Stimulated activated naive CD8-positive, alpha-beta T cell treated with anti-CD3 and anti-CD28 coated beads, Interleukin-15, Interleukin-2, amounts not matched to agents 100 ng/mL and 50 ng/mL, for 24 hours (primary cell): ENCODE results near the gene USP12.

Experiments
- H3K27ac Mint-ChIP-seq: one replicate; pipeline ENCODE4 v1.8.0; 2021; ENCODE audit warnings: mild to moderate bottlenecking, mixed read lengths
- H3K27me3 Mint-ChIP-seq: one replicate; pipeline ENCODE4 v1.8.0; 2021; ENCODE audit warnings: mixed read lengths
- H3K36me3 Mint-ChIP-seq: one replicate; pipeline ENCODE4 v1.8.0; 2021; ENCODE audit warnings: low read depth, mixed read lengths
- H3K4me1 Mint-ChIP-seq: one replicate; pipeline ENCODE4 v1.8.0; 2021; ENCODE audit warnings: low read depth, mixed read lengths
- H3K4me3 Mint-ChIP-seq: one replicate; pipeline ENCODE4 v1.8.0; 2021; ENCODE audit warnings: mild to moderate bottlenecking, mixed read lengths
- H3K9me3 Mint-ChIP-seq: one replicate; pipeline ENCODE4 v1.8.0; 2021; ENCODE audit warnings: mixed read lengths

The USP12 gene

GRCh38 chr13:27065582-27065981 is 106.0 kb downstream of the USP12 start:
- Mint-ChIP-seq H3K27ac (no peak overlapping the region), H3K4me1 (peaks cover 9% of the 10 kb centered on the region), H3K4me3 (no peak overlapping the region), H3K27me3 (no peaks in the 10 kb centered on the region), H3K36me3 (peaks cover 53% of the 10 kb centered on the region), H3K9me3 (peaks cover 9% of the 10 kb centered on the region)

DNA sequence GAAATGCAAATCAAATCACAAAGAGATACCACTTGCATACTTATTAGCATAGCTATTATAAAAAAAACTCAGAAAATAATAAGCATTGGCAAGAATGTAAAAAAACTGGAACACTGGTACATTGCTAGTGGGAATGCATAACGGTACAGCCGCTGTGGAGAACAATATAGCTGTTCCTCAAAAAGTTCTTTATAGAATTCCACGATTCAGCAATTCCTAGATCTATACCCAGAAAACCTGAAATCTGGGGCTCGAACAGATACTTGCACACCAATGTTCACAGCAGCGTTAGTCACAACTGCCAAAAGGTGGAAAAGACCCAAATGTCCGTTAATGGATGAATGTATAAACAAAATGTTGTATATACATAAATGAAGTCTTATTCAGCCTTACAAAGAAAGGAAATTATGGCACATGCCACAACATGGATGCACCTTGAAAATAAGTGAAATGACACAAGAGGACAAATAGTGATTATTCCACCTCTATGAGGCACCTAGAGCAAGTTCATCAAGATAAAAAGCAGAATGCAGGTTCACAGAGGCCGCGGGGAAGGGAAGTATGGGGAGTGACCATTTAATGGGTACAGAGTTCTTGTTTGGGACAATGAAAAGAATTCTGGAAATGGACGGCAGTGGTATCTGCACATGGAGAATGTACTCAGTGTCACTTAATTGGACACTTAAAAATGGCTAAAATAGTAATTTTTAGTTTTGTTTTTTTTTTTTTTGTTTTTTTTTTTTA is 107.2 kb downstream of the USP12 start:
- no peaks in the 10 kb centered on the region for H3K27me3 Mint-ChIP-seq
- H3K4me1 Mint-ChIP-seq, result peaks cover 9% of the 10 kb centered on the region
- no peak overlapping the region for H3K27ac Mint-ChIP-seq
- peaks cover 9% of the 10 kb centered on the region for H3K9me3 Mint-ChIP-seq
- no peak overlapping the region for H3K4me3 Mint-ChIP-seq
- H3K36me3 Mint-ChIP-seq, result peaks cover 53% of the 10 kb centered on the region

DNA sequence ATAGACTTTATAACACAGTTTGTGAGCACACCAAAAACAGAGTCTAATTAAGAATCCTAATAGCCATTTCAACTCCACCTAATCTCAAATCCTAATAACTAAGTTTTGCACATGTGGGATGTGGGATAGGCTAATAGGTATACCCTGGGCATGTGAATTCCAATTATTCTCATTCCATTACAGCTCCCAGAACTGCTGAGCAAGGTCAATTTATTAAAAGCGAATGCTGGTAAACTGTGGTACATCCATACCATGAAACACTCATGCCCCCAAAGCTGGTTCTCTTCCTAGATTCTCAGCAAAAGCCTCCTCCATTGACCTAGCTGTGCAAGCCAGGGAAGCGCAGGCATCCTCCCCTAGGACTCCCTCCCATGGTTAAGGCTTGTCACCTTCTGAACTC is 113.8 kb downstream of the USP12 start:
- peaks cover 7% of the 10 kb centered on the region for H3K4me1 Mint-ChIP-seq
- H3K27ac Mint-ChIP-seq, result no peak overlapping the region
- H3K27me3 Mint-ChIP-seq, result no peaks in the 10 kb centered on the region
- peaks cover under 1% of the 10 kb centered on the region for H3K9me3 Mint-ChIP-seq
- H3K36me3 Mint-ChIP-seq, result peaks cover 14% of the 10 kb centered on the region
- no peak overlapping the region for H3K4me3 Mint-ChIP-seq

DNA sequence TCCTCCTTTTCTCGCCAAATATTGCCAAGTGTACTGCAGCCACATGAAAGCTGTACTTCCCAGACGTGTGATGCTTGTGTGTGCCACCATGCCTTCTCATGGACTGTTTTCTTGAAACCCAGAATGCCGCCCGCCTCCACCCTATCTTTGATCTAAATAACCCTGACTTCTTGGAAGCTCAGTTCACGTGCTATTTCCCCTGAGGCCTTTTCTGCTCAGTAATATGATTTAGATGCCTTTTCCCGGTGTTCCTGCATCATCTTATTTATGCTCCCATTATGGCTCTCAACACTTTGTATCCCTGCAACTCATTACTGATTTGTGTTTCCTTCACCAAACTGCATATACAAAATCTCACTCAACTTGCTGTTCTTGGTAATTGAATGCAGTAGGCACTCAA is 116.1 kb downstream of the USP12 start:
- no peaks in the 10 kb centered on the region for H3K9me3 Mint-ChIP-seq
- no peaks in the 10 kb centered on the region for H3K27me3 Mint-ChIP-seq

DNA sequence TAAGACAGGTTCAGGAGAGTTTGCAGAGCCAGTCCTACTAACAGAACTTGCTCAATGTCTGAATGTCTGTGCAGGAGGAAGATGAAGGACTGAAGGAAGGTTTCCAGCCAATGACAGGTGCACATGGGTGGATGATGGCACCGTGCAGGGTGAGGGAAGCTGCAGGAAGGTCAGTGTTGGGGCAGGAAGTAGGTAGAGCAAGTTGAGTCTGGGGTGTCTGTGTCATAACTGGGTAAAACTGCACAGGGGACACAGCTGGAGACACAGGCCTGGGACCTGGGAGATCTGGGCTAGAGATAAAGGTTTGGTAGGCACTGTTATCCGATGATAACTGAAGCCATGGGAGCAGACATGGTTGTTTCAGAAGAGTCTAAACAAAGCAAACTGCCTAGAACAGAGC is 116.9 kb downstream of the USP12 start:
- Mint-ChIP-seq H3K27ac (no peak overlapping the region), H3K4me3 (no peak overlapping the region), H3K36me3 (peaks cover 19% of the 10 kb centered on the region), H3K27me3 (no peaks in the 10 kb centered on the region), H3K4me1 (peaks cover 7% of the 10 kb centered on the region), H3K9me3 (no peaks in the 10 kb centered on the region)

More for the DNA sequence above, 116.1 kb downstream of the USP12 start:
- Mint-ChIP-seq H3K4me3 (no peak overlapping the region), H3K4me1 (peaks cover 7% of the 10 kb centered on the region), H3K36me3 (peaks cover 20% of the 10 kb centered on the region), H3K27ac (no peak overlapping the region)

DNA sequence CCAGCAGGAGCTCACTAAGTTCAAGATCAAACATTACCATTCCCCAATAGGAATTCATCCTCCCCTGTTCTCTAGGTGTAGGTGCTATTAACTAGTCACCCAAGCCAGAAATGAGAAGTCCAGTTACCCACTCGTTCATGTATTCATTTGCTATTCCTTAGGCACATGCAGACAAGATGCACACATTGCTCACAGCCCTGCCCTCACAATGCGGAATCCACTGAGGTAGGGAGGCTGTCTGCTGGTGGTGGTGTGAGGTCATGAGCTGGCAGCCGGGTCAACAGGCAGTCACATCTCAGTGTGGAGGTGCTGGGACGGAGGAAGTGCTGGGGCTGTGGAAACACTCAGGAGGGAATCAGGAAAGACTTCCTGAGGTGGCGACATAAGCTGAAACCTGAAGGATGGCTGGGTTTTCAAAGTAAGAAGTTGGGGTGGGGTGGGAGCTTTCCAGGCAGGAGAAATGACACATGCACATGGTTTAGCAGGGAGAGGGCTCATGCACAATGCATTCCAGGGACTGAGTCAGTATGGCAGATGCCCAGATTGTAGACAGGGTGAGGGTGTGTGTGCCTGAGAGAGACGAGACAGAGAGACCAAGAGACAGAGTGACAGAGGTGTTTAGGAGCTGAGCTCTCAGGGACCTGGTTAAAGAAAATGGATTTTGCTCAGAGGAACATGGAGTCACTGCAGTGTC is 117.6 kb downstream of the USP12 start:
- Mint-ChIP-seq H3K9me3 (no peaks in the 10 kb centered on the region), H3K27me3 (no peaks in the 10 kb centered on the region), H3K4me3 (no peak overlapping the region), H3K4me1 (peaks cover 7% of the 10 kb centered on the region), H3K36me3 (peaks cover 19% of the 10 kb centered on the region), H3K27ac (no peak overlapping the region)

DNA sequence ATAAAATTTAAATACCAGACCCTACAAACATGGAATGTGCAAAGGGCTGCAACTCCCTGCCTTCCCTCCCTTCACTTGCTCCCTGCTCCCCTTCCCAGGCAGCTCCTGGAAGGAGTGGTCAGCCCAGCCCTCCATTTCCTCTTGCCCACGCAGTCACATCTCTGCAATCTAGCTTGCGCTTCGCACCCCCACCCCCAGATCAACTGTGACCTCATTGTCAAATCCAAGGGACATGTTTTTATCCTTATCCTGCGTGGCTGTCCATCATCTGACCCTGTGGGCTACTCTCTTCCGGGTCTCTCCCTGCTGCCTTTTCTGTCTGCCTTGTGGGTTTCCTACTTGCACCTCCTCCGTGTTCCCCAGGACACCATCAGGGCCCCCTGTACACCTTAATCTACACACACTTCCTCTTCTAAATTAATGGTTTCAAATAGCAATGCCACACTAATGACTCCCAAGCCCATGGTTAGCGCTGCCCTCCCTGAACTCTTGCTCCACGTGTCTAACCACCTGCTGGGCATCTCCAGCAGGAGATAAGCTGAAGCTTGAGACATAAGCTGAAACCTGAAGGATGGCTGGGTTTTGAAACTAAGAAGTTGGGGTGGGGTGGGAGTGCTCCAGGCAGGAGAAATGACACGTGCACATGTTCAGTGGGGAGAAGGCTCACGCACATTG is 118.3 kb downstream of the USP12 start:
- Mint-ChIP-seq H3K27ac (no peak overlapping the region), H3K4me3 (no peak overlapping the region), H3K27me3 (no peaks in the 10 kb centered on the region), H3K36me3 (peaks cover 19% of the 10 kb centered on the region), H3K9me3 (no peaks in the 10 kb centered on the region), H3K4me1 (peaks cover 7% of the 10 kb centered on the region)

- Mint-ChIP-seq H3K27me3 (no peaks in the 10 kb centered on the region), H3K9me3 (no peaks in the 10 kb centered on the region), H3K4me1 (peaks cover 7% of the 10 kb centered on the region), H3K27ac (no peak overlapping the region), H3K4me3 (no peak overlapping the region), H3K36me3 (peaks cover 15% of the 10 kb centered on the region)
Measured at GRCh38 chr13:27052551-27053208, 118.9 kb downstream of the USP12 start.

- H3K36me3 Mint-ChIP-seq, result peaks cover 11% of the 10 kb centered on the region
- no peak overlapping the region for H3K27ac Mint-ChIP-seq
- H3K4me1 Mint-ChIP-seq, result peaks cover 17% of the 10 kb centered on the region
- H3K9me3 Mint-ChIP-seq, result no peaks in the 10 kb centered on the region
- no peaks in the 10 kb centered on the region for H3K27me3 Mint-ChIP-seq
- H3K4me3 Mint-ChIP-seq, result no peak overlapping the region
Measured at GRCh38 chr13:27047081-27047480, 124.5 kb downstream of the USP12 start.

- Mint-ChIP-seq H3K9me3 (no peaks in the 10 kb centered on the region), H3K36me3 (peaks cover under 1% of the 10 kb centered on the region), H3K27ac (no peak overlapping the region), H3K4me1 (peaks cover 17% of the 10 kb centered on the region), H3K4me3 (no peak overlapping the region), H3K27me3 (no peaks in the 10 kb centered on the region)
Measured at GRCh38 chr13:27044837-27045570, 126.6 kb downstream of the USP12 start.

DNA sequence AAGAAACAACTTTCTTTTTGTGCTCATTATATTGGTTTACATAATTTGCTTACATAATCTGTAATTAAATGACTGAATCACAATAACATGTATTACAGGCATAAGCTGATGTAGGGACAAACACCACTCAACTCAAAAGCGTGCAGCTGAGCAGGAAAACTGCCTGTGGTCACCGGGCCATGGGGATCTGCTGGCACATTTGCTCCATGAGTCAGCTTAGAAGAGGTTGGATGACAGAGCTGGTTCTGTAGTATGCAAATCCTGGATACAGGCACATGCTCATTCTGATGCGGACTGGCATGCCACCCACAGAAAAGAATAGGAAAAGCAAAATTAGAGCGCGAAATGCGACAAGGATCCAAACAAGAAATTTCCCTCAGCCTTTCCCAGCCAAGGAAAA is 128.6 kb downstream of the USP12 start:
- Mint-ChIP-seq H3K9me3 (no peaks in the 10 kb centered on the region), H3K4me1 (peaks cover 17% of the 10 kb centered on the region), H3K27ac (no peak overlapping the region), H3K36me3 (no peaks in the 10 kb centered on the region), H3K27me3 (peaks cover 3% of the 10 kb centered on the region), H3K4me3 (no peak overlapping the region)

DNA sequence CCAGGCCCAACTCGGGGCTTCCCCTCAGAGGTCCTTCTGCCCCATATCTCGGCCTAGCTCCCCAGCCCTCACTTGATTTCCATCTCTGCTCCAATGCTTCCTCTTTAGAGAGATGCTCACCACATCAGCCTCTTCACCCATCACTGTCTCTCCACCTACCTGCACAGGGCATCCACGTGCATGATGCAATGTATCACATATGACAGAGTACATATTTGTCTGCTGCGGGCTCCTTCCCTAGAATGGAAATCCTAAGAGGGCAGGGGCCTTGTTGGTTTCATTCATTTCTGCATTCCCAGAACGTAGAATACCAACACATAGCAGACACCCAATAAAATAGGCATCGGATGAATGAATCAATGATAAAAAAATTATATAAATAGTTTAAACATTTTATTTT is 130.3 kb downstream of the USP12 start:
- H3K4me3 Mint-ChIP-seq, result no peak overlapping the region

DNA sequence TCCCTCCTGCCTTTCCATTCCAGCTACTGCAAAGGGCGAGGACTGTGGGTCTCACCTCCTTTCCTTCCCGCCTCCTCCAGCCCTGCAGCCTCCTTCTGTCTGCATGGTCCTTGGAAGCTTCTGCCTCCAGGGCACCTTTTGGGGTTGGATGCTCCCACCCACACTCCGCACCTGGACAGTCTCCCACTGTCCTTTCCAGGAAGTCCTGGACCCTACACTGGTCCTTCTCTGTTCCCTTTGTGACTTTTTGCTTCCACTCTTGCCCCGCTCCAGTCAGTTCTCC is 130.8 kb downstream of the USP12 start:
- H3K27ac Mint-ChIP-seq, result no peak overlapping the region
- peaks cover 10% of the 10 kb centered on the region for H3K27me3 Mint-ChIP-seq
- no peaks in the 10 kb centered on the region for H3K36me3 Mint-ChIP-seq
- H3K4me3 Mint-ChIP-seq, result no peak overlapping the region
- no peaks in the 10 kb centered on the region for H3K9me3 Mint-ChIP-seq
- H3K4me1 Mint-ChIP-seq, result peaks cover 17% of the 10 kb centered on the region

More for the DNA sequence above, 130.3 kb downstream of the USP12 start:
- peaks cover 6% of the 10 kb centered on the region for H3K27me3 Mint-ChIP-seq
- H3K27ac Mint-ChIP-seq, result no peak overlapping the region
- H3K9me3 Mint-ChIP-seq, result no peaks in the 10 kb centered on the region
- peaks cover 17% of the 10 kb centered on the region for H3K4me1 Mint-ChIP-seq
- H3K36me3 Mint-ChIP-seq, result no peaks in the 10 kb centered on the region

DNA sequence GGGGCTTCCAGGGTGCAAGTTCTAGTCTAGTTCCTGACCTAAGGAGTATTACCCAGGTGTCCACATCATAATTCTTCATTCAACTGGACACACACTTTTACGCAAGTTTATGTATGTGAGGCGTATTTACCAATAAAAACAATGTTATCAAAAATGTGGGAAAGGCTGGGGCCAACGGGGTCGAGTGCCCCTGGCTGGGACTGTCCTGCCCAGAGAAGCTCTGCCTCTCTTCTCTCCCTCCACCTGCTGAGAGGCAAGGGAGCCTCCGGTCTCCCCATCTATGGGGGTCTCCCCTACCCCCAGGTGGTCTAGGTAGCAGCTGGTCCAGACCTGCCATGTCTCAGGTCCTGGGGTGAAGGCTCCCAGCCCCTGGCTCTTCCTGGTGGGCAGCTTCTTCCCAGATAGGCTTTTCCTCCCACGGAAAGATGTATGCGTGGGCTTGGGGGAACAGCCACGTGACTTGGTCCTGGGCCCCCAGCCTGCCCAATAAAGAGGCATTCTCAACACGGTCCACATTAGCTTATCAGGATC is 132.4 kb downstream of the USP12 start:
- peaks cover 6% of the 10 kb centered on the region for H3K4me1 Mint-ChIP-seq
- peaks cover 21% of the 10 kb centered on the region for H3K27me3 Mint-ChIP-seq
- H3K36me3 Mint-ChIP-seq, result no peaks in the 10 kb centered on the region
- H3K9me3 Mint-ChIP-seq, result no peaks in the 10 kb centered on the region
- H3K4me3 Mint-ChIP-seq, result no peak overlapping the region
- no peak overlapping the region for H3K27ac Mint-ChIP-seq
